ENCODE results near the gene PI4KA.

DNA sequence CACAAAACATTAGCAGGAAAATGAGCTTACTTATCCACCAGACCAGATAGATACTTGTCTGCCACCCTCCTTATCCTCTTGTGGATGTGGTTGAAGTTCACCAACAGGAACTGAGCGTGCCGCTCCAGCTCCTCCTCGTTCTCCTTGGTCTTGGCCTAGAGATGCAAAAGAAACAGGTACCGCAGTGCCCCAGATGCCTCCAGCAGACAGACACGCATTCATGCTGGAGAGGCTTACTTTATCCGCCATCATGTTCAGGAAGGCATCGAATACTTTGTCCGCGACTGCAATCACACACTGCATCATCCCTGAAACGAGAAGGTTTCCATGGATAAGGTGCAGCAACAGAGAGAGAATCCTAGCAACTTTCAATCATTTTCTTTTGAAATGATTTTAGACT lies 105.7 kb downstream of the PI4KA start:
- TF ChIP-seq POLR2A (IDR thresholded peaks at IDR 0.05; ENCODE audit: low read depth, low read length): no peak
- TF ChIP-seq TAF1 (IDR thresholded peaks at IDR 0.05; ENCODE audit: borderline replicate concordance, low read depth, low read length): no peak
- TF ChIP-seq POLR2AphosphoS5 (IDR thresholded peaks at IDR 0.05; ENCODE audit: low read depth, low read length): no peak

Data from GM12892 (cell line).